Measurements from ENCODE around the gene ZNF609.
"Not testable (repeated sequence)": the region's sequence is repeated elsewhere in the genome, so short reads cannot be mapped to it uniquely, and the experiment has no call there.

The ZNF609 gene

DNA sequence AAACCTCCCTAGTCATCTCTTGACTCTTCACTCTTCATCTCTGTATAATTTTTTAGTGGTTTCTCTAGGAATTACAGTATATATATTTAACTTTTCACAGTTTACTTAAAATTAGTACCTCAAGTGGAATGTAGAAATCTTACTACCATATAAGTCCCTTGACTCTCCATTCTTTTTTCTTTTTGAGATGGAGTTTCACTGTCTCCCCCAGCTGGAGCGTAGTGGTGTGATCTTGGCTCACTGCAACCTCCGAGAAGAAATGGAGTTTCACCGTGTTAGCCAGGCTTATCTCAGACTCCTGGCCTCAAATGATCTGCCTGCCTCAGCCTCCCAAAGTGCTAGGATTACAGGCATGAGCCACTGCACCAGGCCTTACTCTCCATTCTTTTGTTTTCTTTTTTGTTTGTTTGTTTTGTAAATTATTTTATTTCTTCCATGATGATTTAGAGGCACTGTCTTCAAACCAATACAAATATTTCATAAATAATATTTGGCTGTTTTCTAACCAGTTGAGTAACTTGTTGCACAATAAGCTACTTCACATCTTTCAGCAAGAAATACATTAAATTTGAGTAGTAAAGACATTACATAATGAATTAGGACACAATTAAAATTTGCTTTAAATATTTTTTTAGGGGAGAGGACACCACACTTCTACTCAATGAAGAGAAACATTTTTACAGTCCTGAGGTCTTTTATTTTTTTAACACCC lies 170.2 kb downstream of the ZNF609 start:
- DNase-seq, result peak in 1 of 3 donors; percentile 13

DNA sequence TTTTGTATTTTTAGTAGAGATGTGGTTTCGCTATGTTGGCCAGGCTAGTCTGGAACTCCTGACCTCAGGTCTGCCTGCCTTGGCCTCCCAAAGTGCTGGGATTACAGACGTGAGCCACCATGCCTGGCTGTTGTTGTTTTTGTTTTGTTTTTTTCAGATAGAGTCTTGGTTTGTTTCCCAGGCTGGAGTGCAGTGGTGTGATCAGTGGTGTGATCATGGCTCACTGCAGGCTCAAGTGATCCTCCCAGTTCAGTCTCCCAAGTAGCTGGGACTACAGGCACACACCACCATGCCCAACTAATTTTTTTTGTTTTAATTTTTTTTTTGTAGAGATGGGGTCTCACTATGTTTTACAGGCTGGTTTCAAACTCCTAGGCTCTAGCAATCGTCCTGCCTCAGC lies 172.3 kb downstream of the ZNF609 start:
- not testable (repeated sequence) for DNase-seq

DNA sequence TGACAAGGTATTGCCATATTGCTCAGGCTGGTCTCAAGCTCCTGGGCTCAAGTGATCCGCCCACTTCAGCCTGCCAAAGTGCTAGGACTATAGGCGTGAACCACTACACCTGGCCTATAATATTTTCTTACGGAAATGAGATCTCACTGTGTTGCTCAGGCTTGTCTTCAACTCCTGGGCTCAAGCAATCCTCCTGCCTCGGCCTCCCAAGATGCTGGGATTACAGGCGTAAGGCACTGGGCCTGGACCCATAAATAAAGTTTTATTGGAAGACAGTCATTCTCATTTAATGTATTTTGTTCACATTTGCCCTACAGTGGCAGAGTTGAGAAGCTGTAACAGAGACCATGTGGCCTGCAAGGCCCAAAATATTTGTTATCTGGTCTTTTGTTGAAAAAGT lies 173.0 kb downstream of the ZNF609 start:
- DNase-seq, result no peak

DNA sequence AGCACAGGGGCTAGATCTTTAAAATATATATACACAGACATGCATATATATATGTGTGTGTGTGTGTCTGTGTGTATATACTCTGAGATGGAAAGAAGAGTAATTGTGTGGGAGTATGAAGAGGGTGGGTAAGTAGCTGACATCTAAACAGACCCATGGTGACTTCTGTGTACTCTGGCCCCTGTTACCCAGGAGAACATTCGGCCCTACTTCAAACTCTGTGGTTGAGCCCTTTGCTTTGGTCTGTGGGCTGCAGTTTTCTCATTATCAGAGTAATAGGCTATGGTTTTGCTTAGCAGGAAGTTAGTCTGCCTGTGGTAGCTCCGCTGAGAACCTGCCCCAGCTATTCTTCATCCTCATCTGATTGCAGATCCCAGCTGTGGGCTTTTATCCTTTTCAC lies 173.6 kb downstream of the ZNF609 start:
- DNase-seq, result peak in 1 of 3 donors; percentile 10

DNA sequence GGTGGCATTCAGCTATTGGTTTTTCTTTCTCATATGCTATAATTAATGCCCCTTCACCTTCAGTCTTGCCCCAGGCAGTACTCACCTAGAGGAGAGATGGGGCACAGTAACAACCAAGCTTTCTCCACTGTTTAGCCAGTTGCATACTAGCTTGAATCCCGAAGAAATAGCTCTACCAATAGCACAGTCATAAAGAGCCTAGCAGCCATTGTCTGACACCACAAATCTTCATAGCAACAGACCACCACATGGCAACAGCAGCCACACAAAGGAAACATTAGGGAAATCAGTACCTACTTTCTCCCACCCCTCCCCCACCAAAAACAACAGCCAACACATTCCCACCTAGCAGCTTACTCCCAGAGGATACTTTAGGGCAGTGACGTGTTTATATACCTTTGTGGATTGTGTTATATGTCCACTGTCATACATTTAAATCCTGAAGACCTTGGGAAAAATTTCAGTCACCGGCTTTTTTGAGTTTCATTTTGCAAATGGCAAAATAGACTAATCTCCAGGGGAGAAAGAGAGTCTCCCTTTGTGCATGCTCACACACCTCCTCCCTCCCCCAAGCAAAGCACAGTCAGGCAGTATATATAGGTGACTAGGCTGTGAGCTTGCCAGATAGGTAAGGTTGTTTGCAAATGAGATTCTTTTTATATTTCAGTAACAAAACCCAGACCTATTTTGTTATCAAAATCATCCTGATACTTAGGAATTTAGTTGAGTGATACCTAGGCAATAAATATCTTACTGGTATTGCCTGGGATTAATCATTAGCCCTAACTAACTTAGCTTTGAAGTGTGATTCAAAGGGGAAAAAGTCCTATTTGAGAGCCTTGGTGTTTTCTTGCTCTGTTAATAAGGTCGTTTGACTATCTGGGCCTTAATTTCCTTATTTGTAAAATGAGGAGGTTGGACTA lies 174.5 kb downstream of the ZNF609 start:
- DNase-seq, result no peak

DNA sequence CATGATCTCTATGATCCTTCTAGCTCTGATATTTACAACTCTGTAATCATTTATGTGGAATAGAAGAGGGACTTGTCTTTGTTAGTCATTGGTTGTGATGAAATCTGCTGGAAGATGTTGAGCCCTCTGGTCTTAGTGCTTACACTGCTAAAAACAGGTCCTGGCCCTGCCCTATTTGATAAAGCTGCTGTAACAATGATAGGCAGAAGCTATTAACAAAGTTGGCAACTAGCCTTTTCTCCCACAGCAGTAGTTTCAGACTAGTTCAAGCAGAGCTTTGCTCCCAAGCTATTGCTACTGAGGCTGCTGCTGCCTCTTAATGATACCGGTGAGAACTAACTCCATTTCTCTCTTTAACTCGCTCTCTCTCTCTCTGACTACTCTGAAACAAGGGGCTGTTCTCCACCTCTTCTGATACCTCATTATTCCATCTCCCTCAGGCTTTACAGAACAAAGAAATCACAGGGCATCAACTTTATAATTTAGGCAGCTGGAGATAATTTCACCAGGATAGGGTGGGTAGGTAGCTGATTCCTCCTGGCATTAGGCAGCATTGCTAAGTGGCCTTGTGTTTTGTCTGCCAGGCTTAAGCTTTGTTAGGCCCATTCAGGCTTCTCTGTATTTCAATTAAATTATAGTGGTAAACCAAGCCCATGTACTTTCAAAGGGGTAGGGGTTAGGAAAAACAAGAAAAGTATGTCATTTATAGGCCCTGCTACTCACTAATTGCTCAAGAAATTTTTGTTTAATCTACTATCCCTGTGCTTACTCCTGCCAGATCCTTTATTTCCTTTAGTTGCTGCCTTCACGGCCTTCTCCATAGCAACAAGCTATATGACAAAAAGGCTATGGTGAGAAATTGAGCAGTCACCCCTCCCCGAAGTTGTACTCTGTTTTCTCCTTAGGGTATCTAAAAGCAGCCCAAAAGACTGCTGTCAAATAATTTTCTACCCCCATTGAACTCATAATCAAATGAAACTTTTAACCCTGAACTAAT lies 175.4 kb downstream of the ZNF609 start:
- DNase-seq, result peak; percentile 33 to 66 (median 60)

DNA sequence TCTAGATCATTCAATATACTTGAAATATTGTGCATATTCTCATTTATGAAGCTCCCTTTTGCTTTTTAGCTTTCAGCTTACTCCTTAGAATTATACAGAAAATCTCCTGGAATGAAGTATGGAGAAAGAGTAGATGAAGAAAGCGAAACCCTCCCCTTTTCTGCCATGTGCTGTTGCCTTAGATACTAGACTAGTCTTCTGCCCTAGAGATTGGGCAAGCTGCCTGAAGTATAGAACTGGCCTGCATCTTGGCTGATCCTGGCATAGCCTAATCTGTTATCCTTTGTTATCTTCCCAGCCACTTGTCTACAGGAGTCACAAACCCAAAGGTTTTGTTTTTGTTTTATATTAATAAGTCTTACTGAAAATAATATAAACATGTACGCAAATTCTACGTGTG lies 176.2 kb downstream of the ZNF609 start:
- DNase-seq, result no peak

DNA sequence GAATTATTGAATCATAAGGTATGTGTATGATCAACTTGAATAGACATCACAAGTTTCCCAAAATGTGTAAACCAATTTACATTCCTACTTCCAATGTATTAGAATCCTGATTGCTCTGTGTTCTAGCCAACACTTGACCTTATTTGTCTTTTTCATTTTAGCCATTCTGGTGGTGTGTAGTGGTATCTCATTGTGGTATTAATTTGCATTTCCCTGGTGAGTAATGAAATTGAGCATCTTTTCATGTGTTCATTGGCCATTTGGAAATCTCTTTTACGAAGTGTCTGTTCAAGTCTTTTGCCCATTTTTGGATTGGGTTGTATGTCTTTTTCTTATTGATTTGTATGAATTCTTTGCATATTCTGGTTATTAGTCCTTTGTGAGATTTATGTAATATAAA lies 177.0 kb downstream of the ZNF609 start:
- no peak for DNase-seq

DNA sequence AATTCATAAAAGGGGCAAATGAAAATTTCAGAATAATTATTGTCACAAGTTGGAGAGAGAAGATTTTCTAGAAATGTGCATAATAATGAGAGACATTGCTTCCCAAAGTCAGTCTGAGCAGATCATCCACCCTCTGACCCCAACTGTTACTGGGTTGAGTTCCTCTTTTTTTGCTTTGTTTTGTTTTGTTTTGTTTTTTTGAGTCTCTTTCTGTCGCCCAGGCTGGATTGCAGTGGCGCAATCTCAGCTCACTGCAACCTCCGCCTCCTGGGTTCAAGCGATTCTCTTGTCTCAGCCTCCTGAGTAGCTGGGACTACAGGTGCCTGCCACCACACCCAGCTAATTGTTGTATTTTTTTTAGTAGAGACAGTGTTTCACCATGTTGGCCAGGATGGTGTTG lies 179.4 kb downstream of the ZNF609 start:
- DNase-seq, result peak; percentile 55 to 69 (median 64)

DNA sequence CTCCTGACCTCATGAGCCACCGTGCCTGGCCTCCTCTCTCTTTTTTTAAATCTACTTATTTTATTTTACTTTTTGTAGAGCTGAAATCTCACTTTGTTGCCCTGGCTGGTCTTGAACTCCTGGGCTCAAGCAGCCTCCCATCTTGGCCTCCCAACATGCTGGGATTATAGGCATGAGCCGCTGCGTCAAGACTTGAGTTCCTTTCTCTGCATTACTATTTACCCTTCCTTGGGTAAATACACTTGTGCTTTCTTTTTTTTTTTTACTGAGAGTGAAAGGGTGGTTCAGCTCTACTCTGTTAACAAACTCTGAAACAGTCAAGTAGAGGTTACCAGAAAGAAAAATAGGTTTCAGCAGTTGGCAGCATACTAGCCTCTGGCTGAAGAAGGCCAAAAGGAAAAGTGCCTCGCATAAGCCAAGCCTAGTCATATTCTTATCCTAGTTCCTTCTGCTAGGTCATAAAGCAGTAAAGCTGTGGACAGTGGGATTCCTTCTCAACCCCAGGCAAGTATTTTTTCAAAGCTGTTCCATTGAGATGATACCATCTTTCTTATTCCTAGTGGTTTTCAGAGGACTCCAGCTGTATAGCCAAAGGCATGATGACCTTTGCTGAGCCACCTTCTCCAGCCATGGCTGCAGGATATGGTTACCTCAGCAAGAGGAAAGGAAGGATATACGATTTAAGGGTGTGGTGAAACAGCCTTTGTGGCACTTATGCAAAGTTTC lies 179.9 kb downstream of the ZNF609 start:
- peak in 2 of 3 donors; percentile 13 to 14 for DNase-seq

DNA sequence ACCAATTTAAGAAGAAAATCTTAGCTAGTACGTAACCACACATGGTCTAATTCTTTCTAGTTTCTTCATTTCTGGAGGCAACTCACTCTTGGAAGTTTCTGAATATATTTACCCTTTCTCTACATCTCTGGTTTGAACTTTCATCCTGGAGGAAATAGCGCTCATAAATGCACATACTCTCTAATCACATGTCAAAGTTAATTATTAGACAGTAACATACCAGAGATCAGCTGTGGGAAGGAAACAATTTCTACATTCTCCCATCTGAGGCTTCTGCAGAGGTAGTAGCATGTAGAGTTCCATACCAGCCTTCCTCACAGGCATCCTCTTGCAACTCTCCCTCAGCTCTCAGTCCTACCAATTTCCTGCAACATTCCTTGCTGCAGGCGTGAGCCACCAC lies 182.5 kb downstream of the ZNF609 start:
- no peak for DNase-seq

DNA sequence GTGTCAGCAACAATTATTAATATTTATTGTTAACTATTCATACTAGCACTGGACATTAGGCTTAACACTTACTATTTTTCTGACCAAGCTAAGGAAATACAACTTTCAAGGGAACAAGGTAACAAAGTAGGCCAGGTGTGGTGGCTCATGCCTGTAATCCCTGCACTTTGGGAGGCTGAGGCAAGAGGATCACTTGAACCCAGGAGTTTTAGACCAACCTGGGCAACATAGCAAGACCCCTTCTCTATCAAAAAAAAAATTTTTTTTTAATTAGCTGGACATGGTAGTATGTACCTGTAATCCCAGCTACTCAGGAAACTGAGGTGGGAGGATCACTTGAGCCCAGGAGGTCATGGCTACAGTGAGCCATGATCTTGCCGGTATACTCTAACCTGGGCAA lies 183.3 kb downstream of the ZNF609 start:
- DNase-seq, result no peak

DNA sequence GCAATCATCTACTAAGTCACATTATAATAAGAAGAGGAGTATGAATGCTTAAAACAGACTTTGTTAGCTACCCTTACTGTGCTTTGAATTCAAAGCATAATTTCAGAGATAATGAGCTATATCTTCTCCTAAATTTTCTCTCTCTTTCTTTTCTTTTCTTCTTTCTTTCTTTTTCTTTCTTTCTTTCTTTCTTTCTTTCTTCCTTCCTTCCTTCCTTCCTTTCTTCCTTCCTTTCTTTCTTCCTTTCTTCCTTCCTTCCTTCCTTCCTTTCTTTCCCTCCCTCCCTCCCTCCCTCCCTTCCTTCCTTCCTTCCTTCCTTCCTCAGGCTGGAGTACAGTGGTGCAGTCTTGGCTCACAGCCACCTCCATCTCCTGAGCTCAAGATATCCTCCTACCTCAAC lies 184.4 kb downstream of the ZNF609 start:
- DNase-seq, result not testable (repeated sequence)

DNA sequence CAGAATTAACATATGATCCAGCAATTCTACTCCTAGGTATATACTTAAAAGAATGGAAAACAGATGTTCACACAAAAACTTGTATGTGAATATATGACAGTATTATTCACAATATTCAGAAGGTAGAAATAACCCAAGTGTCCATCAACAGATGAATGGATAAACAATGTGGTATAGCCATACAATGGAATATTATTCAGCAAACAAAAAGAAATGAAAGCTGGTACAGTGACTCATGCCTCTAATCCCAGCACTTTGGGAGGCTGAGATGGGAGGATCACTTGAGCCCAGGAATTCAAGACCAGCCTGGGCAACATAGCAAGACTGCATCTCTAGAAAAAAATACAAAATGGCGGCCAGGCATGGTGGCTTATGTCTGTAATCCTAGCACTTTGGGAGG lies 185.6 kb downstream of the ZNF609 start:
- no peak for DNase-seq

DNA sequence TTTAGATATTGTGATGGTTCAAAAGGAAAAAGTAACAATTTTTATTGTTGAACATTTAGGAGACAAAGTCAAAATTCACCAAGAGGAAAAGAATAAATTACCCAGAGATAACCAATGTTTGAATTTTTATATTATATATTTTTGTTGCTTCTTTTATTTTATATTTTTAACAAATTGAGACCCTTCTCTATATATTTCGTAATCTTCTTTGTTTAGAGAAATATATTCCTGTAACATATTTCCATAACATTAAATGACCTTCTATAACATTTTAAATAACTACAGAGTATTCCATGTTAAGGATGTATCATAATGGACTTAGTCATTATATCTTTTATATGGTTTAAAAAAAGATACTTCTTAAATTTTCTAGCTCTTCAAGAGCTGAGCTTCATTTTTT lies 187.0 kb downstream of the ZNF609 start:
- DNase-seq, result no peak

DNA sequence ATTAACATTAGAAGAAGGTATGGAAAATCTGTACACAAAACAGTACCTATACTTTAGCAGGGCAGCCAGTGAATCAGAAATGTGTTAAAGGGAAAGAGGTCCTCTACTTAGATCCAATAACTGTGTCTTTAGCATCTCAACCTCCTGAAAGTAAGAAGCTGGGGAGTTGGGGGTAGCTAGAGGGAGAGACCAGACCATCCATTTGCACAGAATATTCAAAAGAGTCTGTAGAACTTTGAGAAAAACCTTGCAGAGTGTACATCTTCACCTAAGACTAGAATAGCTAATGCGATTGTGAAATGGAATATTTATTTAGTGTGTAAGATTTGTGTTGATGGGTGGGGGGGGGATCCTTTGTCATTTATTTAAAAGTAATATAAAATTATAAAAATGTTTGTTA lies 190.2 kb downstream of the ZNF609 start:
- no peak for DNase-seq

DNA sequence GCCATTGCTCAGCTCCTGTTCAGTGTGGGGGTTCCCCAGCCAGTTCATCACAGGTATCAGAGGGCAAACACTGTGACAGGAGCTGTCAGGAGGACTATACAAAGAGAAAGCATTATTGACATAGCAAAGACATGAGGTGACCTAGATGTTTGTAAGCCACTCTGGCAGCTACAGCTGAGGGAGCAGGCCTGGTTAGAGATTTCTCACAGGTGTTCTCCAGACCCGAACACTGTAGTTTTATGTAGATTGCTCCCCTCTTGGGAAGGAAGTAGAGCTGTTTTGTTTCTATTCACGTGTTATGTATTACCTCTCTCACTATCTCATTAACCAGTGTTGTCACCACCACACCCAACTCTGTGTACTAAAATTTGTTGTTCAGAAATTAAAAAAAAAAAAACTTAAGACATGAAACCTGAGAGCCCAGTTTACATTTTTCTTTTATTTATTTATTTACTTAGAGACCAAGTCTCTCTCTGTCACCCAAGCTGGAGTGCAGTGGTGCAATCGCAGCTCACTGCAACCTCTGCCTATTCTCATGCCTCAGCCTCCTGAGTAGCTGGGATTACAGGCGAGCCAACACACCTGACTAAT lies 191.3 kb downstream of the ZNF609 start:
- DNase-seq, result no peak

DNA sequence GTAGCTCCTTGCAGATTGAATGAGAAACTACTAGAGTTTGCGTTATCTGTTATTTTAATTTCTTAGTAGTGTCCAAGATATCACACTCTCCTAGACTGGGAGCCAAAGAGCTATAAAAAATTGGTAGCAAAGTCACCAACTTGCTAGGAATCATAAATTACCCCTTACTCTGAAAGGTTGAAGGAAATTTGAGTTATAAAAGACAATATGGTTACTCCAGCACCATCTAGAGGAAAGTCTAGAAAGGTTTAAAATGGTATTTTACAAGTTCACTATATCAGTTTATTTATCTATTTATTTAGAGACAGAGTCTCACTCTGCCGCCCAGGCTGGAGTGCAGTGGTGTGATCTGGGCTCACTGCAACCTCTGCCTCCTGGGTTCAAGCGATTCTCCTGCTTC lies 193.4 kb downstream of the ZNF609 start:
- DNase-seq, result peak in 1 of 3 donors; percentile 26

DNA sequence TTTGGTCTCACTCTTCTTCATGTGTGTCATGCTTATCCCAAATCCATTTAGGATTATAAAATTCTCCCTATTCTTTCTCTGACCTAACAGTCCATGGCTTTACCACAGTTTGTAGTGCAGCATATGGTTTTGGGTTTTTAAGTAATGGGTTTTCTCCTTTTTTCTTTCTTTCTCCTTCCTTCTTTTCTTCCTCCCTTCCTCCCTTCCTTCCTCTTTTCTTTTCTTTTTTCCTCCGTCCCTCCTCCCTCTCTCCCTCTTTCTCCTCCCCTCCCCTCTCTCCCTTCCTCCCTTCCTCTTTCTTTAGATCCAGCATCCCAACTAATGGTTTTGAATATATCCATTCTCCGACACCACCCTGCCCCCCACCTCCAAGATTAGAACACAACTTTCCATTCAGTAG lies 196.1 kb downstream of the ZNF609 start:
- DNase-seq, result no peak

DNA sequence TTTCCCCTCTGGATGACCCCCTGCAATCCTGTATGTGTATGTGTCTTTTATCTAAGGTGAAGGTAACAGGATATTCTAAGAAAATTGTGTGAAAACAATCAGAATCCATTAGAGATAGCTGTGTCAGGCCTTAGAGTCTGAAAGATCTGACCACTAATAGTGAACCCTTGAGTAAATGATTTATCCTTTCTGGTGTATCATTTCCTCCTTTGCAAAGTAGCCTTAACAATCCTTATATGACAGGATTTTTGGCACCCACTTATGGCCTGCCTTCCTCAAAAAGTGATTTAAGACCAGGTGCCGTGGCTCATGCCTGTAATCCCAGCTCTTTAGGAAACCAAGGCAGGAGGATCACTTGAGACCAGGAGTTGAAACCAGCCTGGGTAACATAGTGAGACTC lies 204.8 kb downstream of the ZNF609 start:
- no peak for DNase-seq

DNA sequence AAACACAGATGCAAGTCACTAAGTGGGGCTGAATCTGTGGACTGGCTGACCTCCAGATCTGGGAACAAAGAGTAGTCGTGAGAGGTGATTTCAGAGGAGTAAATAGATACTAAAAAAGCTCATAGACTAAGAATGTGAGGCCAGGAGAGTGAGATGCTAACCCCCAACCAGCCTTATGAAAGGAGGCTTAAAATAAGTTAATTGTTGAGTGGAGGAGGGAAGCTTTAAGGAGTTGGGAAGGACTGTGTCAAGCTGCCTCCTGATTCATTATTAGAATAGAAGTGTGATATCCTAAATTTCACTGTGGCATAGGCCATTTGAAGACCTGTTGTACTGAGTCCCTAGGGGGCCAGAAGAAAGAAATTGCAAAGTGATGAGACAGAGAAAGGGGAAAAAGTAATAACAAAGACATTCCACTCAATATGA lies 207.4 kb downstream of the ZNF609 start:
- DNase-seq, result no peak

DNA sequence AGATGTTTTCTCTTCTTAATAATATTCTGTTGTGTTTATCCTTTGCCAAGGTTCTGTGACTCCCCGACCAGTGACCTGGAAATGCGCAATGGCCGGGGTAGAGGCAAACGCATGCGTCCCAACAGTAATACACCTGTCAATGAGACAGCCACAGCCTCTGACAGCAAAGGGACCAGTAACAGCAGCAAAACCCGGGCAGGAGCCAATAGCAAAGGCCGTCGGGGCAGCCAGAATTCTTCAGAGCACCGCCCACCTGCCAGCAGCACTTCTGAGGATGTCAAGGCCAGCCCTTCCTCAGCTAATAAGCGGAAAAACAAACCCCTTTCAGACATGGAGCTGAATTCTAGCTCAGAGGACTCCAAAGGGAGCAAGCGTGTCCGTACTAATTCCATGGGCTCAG lies 213.5 kb downstream of the ZNF609 start:
- no peak for DNase-seq
